GM13976 (cell line): ENCODE results near the gene SRPRA.

Source experiments
- DNase-seq: peaks from one replicate; pipeline ENCODE4 v3.0.0; 2012; ENCODE audit warnings: low spot score
- CTCF ChIP-seq: IDR thresholded peaks from 2 replicates; pipeline ENCODE4 v1.5.1; 2012; ENCODE audit warnings: borderline replicate concordance, mild to moderate bottlenecking; ENCODE audit not compliant: insufficient read depth; ENCODE audit errors: extremely low read depth, missing control alignments, control extremely low read depth
- in situ Hi-C: fragments of 300-500 bp; cut with MboI; formaldehyde crosslinking; loops from one replicate; pipeline ENCODE4 v1.12.0; 2022; ENCODE audit warnings: low sequenced_read_pairs, mixed read lengths, inconsistent platforms; ENCODE audit not compliant: unreplicated experiment

The SRPRA gene

GRCh38 chr11:126277780-126278179, 9.1 kb upstream of the SRPRA start:
- no peak for DNase-seq
- TF ChIP-seq CTCF: no peak
- in situ Hi-C loops: no loop called here

GRCh38 chr11:126277322-126277721, 8.6 kb upstream of the SRPRA start:
- TF ChIP-seq CTCF: no peak
- in situ Hi-C loops: no loop called here
- no peak for DNase-seq

GRCh38 chr11:126268361-126268707, 361 bp downstream of the SRPRA start:
- TF ChIP-seq CTCF: no peak
- in situ Hi-C loops: no loop called here
- DNase-seq: no peak

- in situ Hi-C loops: no loop called here
- no peak for TF ChIP-seq CTCF
- DNase-seq: no peak
Measured at GRCh38 chr11:126267650-126268049, 1.0 kb downstream of the SRPRA start.

- no peak for DNase-seq
- in situ Hi-C loops: no loop called here
- TF ChIP-seq CTCF: no peak
Measured at GRCh38 chr11:126265811-126266210, 2.9 kb downstream of the SRPRA start.

- in situ Hi-C loops: no loop called here
- no peak for DNase-seq
- TF ChIP-seq CTCF: no peak
Measured at GRCh38 chr11:126263489-126263888, 5.2 kb downstream of the SRPRA start.

- TF ChIP-seq CTCF: no peak
- in situ Hi-C loops: no loop called here
- DNase-seq: no peak
Measured at GRCh38 chr11:126262216-126262615, 6.5 kb downstream of the SRPRA start.
